ENCODE results near the gene SLX9. TPM values are rescaled to one million over a fixed set of nuclear protein-coding genes. Genes with fewer than 3 reads are reported as not detected.

The SLX9 gene
- total RNA-seq, 1 experiment from 2014 or later, result 74.3 TPM

DNA sequence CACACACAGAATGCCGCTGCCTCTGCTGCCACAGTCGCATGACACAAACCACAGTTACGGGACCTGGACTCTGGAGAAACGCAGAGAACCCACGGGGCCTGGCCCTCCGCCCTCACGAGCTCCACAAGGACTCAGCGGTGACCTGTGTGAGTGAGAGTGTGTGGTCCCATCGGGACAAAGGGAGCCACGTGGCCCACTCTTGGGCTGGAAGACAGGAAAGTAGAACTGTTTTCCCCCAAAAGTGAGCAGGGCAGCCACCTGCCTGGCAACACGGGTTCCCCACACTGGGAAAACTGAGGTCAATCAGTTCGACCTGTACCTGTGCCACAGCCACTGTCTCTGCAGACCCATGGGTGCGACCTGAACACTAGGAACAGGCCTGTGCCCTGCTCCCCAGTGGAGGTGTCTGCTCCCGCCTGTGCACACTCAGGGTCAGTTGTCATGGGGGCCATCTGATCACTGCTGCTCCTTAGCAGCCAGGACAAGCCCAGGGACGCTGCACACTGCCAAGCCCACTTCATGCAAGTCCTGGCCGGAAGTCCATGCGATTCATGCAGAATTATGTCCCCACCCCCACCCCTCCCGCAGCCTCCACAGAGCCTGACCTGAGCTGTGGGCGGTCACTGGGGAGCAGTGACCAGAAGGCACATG lies 80.2 kb downstream of the SLX9 start:
- no peak overlapping the region for H3K4me2 ChIP-seq (ENCODE audit: insufficient read depth, insufficient read length, low read length)
- no peak overlapping the region for H2BK20ac ChIP-seq (ENCODE audit: low read depth, low read length, poor library complexity, severe bottlenecking)
- no peak overlapping the region for H3K27ac ChIP-seq (ENCODE audit: insufficient read length, low read depth, low read length)
- Mint-ChIP-seq H3K27me3 (ENCODE audit: low read depth) (peaks cover 73% of the 10 kb centered on the region), H3K4me3 (peak overlapping the region; percentile 44 to 68; a peak in 2 of 5 replicates), H3K4me1 (peaks cover 7 to 11% of the 10 kb centered on the region in 2 experiments), H3K27ac (no peak overlapping the region), H3K9me3 (peaks cover 15 to 20% of the 10 kb centered on the region in 2 experiments), H3K36me3 (ENCODE audit: insufficient read depth in 1 of 3, low read depth in 3 of 3) (peaks cover 1 to 11% (median 4%) of the 10 kb centered on the region in 3 experiments; a peak in 4 of 7 replicates)
- no CpG with 5 or more reads among the region's 19 CpGs for WGBS (ENCODE audit: extremely low coverage, insufficient read length, low lambda C conversion rate)
- TF ChIP-seq, protein P1, sequence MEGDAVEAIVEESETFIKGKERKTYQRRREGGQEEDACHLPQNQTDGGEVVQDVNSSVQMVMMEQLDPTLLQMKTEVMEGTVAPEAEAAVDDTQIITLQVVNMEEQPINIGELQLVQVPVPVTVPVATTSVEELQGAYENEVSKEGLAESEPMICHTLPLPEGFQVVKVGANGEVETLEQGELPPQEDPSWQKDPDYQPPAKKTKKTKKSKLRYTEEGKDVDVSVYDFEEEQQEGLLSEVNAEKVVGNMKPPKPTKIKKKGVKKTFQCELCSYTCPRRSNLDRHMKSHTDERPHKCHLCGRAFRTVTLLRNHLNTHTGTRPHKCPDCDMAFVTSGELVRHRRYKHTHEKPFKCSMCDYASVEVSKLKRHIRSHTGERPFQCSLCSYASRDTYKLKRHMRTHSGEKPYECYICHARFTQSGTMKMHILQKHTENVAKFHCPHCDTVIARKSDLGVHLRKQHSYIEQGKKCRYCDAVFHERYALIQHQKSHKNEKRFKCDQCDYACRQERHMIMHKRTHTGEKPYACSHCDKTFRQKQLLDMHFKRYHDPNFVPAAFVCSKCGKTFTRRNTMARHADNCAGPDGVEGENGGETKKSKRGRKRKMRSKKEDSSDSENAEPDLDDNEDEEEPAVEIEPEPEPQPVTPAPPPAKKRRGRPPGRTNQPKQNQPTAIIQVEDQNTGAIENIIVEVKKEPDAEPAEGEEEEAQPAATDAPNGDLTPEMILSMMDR (conservative IDR thresholded peaks at IDR 0.05), result no peak
- H4K91ac ChIP-seq (ENCODE audit: insufficient read length, low read depth, low read length), result no peak overlapping the region
- H3K79me2 ChIP-seq (ENCODE audit: insufficient read depth, low read length), result no peaks in the 10 kb centered on the region
- no peaks in the 10 kb centered on the region; the same call in 1 of the 2 replicates for H3K27me3 ChIP-seq (ENCODE audit: insufficient read depth, low read length)
- no peak for DNase-seq
- H3K23me2 ChIP-seq (ENCODE audit: insufficient read length, low read depth, low read length, poor library complexity, severe bottlenecking), result no peaks in the 10 kb centered on the region
- H3K4me1 ChIP-seq (ENCODE audit: insufficient read depth, low read length), result no peaks in the 10 kb centered on the region; the same call in 1 of the 2 replicates
- no peak overlapping the region for H3K9ac ChIP-seq (ENCODE audit: extremely low read depth, insufficient read length, low read length)
- H4K5ac ChIP-seq (ENCODE audit: insufficient read length, low read depth, low read length), result no peak overlapping the region
- no peak overlapping the region for H3K56ac ChIP-seq (ENCODE audit: insufficient read length, low read depth, low read length)
- no peak overlapping the region for H2BK120ac ChIP-seq (ENCODE audit: low read depth, low read length, poor library complexity, severe bottlenecking)
- H3K4ac ChIP-seq (ENCODE audit: low read depth, low read length), result no peak overlapping the region
- H2AK5ac ChIP-seq (ENCODE audit: insufficient read length, low read length), result no peak overlapping the region
- no peak overlapping the region for H3T11ph ChIP-seq (ENCODE audit: low read length)
- no peaks in the 10 kb centered on the region for H3K9me3 ChIP-seq (ENCODE audit: control insufficient read depth, low read depth, low read length)
- no peak overlapping the region for H3K14ac ChIP-seq (ENCODE audit: insufficient read depth, low read length)
- no peak overlapping the region for H2BK5ac ChIP-seq (ENCODE audit: insufficient read length, low read length)
- no peak overlapping the region for H2AFZ ChIP-seq (ENCODE audit: low read length)
- no peak overlapping the region for H2BK15ac ChIP-seq (ENCODE audit: low read depth, low read length)
- no peaks in the 10 kb centered on the region for H3K79me1 ChIP-seq (ENCODE audit: insufficient read depth, low read depth, low read length, poor library complexity, severe bottlenecking)
- no peaks in the 10 kb centered on the region for H4K20me1 ChIP-seq (ENCODE audit: control insufficient read depth, insufficient read depth, insufficient read length)
- H3K18ac ChIP-seq (ENCODE audit: insufficient read length, low read depth, low read length), result no peak overlapping the region
- no peak overlapping the region for H2BK12ac ChIP-seq (ENCODE audit: insufficient read length, low read depth, low read length)
- H4K8ac ChIP-seq (replicated peaks; ENCODE audit: insufficient read length, low read depth, low read length), result no peak overlapping the region
- H3K23ac ChIP-seq (ENCODE audit: insufficient read length, low read depth, low read length), result no peak overlapping the region
